HG03095 (cell line): ENCODE measurements around the gene SEC16A.

Experiments used
- ATAC-seq: cut with Tn5 transposase; IDR thresholded peaks from one replicate; pipeline ENCODE4 v1.9.1; 2021; ENCODE audit warnings: moderate library complexity; ENCODE audit not compliant: unreplicated experiment

The SEC16A gene

GRCh38 chr9:136403538-136403914 is 79.3 kb downstream of the SEC16A start:
- ATAC-seq: peak; percentile 45

- ATAC-seq: no peak
Measured at GRCh38 chr9:136402067-136402466, 80.8 kb downstream of the SEC16A start.

- no peak for ATAC-seq
Measured at GRCh38 chr9:136401173-136401922, 81.5 kb downstream of the SEC16A start.

DNA sequence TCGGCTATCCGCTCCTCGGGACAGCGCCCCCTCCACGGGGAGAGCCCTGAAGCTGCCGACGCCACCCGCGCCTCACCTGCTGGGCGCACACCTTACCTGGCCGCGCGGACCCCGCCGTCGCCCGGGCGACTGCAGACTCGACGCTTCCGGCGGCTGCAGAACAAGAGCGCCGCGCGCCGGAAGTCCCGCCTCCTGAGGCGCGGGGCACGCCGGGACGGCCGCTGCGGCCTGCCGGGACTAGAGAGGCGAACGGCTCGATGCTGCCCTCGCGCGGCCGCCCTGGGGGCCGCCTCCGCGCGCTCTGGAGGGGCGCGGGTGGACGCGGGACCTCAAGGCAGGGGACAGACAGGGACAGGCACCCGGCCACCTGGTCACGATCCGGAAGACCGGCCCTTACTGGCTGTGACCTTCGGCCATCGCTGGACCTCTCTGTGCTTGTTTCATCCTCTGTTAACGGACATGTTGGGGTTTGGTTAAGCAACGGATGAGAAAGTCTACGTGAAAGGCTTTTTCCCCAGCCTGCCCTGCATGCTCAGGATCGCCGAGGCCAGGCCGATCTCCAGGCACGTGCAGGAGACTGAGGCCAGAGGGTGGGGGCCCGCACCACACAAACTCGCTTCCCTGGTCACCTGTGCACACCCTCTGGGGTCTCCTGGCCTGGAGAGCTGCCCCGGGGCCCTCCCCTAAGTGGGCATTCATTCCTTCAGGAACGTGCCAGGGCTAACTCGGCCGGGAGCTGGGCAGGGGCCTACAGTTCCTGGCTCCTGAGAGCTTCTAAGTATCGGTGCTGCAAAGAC is 82.6 kb downstream of the SEC16A start, which contains the start of gene SNAPC4:
Gene SNAPC4, minus strand, starts transcription at position 133 of the 797 bp plus-strand sequence. CDS start 1,742 bp downstream, outside the sequence.
- ATAC-seq: no peak

GRCh38 chr9:136399176-136400037 is 83.4 kb downstream of the SEC16A start:
- ATAC-seq: no peak

DNA sequence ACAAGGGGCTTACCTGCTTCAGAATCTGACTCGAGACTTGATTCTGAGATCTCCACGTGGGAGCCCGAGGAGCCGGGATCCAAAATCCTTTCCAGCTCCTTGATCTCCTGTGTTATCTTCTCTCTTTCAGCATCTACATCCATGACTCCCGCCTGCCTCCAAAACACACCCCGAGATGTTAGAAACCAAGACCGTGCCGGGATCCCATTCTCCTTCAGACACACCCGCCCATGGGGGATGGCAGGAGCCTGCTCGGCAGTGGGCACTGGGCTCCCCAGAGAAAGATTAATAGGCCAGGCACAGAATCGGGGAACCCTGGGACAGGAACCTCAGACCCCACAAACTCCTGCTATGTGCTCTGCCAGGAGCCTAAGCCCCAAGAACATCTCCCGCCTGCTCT is 84.6 kb downstream of the SEC16A start:
- ATAC-seq: no peak

DNA sequence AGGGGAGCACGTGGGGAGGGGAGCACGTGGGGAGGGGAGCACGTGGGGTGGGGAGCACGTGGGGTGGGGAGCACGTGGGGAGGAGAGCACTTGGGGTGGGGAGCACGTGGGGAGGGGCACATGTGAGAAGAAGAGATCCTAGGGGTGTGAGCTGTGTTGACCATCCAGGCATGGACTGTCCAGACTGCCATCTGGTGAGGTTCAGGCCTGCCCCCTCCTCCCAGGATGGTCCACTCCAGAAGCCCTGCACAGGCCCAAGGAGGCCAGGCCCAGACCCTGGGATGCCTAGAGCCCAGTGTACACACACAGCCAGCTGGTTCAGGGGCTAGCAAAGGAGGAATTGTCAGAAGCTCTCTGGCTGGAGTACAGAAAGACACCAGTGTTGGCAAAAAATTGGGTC is 85.2 kb downstream of the SEC16A start:
- no peak for ATAC-seq

DNA sequence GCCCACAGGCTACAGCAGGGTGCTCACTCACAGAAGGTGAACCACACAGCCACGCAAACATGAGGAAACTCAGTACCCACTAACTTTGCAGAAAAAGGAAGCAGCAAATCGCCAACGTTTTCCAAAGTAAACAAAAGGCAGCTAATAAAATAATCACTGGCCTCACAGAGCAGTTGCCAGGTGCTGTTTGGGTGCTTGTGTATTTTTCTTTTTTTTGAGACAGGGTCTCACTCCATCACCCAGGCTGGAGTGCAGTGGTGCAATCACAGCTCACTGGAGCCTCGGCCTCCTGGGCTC is 86.7 kb downstream of the SEC16A start:
- ATAC-seq: no peak

- ATAC-seq: no peak
Measured at GRCh38 chr9:136395345-136396218, 87.3 kb downstream of the SEC16A start.

DNA sequence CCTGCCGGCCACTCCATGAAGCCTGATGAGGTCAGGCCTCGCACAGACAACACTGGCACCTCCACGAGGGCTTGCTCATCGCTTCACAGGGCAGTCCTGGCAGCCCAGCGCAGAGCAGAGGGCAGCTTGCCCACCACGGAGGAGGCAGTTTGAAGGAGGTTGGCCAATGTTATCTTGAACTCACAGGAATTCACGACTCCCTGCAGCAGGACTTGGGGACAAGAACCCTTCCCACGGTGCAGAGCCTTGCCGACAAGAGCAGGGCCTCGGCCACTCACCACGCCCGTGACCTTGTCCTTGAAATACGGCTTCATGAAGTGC is 87.9 kb downstream of the SEC16A start:
- no peak for ATAC-seq

DNA sequence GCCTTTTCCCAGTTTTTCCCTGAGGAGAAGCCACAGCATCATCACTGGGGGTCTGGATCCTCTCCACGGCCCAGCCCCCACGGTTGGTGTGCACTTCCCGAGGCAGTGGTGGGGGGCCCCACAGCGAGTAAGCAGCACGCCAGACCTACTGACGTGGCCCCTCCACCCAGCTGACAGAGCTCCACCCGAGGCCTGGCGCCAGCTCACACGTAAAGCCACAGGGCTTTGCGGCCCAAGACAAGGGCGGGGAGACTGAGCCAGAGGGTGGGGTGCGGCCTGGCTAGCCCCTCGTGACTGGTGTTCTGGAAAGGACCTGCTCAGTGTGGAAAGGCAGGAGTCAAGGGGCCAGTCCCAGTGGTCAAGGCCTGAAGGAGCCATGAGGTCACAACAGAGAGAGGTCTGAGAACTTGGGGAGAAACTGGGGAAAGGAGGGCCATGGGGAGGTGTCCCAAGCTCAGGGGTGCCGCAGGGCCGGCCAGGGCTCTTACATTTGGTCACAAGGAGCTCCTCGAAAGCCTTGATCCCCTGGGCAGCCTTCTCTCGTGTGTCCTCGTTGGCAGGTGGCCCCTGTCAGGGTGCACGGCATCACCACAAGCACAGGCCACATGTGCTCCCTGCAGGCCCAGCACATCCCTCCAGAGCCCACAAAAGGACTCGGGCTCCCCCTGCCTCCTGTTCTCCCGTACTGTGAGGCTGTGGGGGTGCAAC is 88.4 kb downstream of the SEC16A start:
- no peak for ATAC-seq

DNA sequence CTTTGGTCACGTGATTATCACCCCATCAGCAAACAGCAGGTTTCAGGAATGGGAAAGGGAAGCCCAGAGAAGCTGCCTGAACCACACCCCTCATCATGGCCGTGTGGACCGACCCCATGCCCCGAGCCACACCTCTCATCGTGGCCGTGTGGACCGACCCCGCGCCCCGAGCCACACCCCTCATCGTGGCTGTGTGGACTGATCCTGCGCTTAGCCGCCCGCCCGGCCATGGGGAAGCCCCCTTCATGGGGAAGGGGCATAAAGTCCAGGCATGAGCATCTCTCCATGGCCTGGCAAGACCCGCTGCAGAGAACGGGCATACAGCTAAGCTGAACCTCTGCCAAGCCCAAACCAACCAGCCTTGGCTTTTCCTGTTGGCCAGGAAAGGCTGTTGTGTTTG is 89.3 kb downstream of the SEC16A start:
- no peak for ATAC-seq

GRCh38 chr9:136392538-136393449 is 90.0 kb downstream of the SEC16A start:
- ATAC-seq: no peak

DNA sequence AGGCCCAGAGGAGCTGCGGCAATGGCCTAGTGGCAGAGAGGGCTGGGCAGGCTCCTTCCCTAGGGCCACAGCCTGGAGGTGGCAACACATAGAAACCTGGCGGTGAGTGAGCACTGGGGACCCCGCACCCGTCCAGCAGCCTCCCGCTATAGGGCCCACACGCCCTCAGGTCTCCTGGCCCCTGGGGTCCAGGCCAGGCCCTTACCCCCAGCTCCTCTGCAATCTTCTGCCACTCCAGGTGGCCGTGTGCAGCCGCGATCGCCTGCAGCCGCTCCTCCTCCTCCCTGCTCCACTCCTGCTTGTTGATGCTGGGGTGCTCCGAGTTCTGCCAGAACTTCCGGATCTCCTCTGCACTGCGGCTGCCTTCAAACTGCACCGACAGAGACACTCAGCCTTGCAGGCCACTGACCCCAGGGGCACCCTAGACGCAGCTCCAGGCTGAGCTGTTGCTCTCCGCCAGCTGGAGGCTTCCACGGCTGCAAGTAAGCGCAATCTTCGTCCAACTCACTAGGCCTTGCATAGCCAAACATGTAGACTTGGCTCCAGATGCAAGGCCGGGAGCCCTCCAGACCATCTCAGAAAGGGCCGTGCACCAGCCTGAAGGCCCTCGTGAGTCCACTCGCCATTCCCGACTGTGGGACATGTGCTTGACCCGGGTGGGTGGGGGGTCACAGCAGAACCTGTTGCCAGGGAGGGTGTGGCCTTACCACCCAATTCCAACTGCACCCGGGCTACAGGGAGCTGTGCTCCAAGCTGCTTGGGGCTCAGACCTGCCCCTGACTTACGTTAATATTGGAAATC is 90.9 kb downstream of the SEC16A start:
- no peak for ATAC-seq
